GM21367 (cell line): ENCODE measurements around the gene SSX2.
"Not testable (repeated sequence)": the region's sequence is repeated elsewhere in the genome, so short reads cannot be mapped to it uniquely, and the experiment has no call there.

Experiments used
- ATAC-seq: cut with Tn5 transposase; IDR thresholded peaks from one replicate; pipeline ENCODE4 v1.9.1; 2021; ENCODE audit not compliant: unreplicated experiment

The SSX2 gene, protein sequence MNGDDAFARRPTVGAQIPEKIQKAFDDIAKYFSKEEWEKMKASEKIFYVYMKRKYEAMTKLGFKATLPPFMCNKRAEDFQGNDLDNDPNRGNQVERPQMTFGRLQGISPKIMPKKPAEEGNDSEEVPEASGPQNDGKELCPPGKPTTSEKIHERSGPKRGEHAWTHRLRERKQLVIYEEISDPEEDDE

DNA sequence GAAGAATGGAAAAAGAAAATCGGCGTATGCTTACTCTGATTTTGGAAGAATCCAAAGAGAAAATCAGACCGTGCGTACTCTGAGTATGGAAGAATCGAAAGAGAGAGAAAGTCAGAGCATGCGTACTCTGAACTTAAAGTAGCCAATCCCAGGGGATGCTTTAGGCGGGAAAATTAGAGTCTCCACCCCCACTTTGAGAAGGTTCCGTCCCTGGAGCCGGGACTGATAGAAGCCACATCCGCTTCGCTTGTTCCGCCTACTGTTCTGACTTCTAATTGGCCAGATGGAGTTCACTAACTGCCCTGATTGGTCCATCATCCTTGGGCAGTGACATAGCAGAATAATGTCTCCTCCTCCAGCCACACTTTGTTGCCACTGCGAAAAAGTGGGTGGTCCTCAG is at the start of gene SSX2:
TSS of gene SSX2 (minus strand) at position 101 of the 400 bp plus-strand sequence. CDS start 1,429 bp downstream, outside the sequence.
- ATAC-seq: not testable (repeated sequence)

DNA sequence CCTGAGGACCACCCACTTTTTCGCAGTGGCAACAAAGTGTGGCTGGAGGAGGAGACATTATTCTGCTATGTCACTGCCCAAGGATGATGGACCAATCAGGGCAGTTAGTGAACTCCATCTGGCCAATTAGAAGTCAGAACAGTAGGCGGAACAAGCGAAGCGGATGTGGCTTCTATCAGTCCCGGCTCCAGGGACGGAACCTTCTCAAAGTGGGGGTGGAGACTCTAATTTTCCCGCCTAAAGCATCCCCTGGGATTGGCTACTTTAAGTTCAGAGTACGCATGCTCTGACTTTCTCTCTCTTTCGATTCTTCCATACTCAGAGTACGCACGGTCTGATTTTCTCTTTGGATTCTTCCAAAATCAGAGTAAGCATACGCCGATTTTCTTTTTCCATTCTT is 44.0 kb upstream of the SSX2 start, which contains the start of gene SSX2B:
TSS of gene SSX2B (plus strand) at position 301 of the 400 bp plus-strand sequence. CDS start 1,429 bp downstream, outside the sequence.
- ATAC-seq: not testable (repeated sequence)

DNA sequence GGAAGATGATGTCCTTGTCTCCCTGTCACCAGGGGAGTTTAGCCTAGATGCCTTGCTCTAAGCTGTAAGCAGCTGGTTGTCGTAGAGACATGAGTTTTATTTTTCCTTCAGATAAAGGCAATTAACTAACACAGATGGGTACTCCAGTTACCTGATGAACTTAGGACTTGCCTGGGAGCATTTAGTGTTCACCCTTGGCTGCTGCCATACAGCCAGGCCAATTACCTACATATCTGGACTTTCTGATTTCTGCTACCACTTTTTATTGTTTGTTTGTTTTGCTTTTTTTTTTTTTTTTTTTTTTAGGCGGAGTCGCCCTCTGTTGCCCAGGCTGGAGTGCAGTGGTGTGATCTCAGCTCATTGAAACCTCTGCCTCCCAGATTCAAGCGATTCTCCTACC is 14.9 kb downstream of the SSX2 start:
- not testable (repeated sequence) for ATAC-seq

DNA sequence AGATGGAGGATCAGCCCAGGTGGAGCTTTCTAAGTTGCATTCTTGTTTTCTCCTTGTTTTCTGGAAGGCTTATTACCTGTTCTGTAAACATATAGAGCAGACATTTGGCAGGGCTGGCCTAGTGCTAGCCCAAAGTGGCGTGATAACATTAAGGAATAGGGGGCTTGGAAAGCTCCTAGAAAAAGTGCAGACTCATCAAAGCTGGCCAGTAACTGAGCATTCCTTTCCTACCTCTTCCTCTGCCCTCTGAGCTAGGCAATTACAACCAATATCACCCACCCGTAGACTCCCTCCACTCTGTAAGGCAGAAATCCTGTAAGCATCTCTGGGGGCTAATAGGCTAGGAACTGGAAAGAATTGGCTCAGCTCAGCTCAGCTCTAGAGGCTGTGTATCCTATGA is 44.8 kb downstream of the SSX2 start:
- ATAC-seq: not testable (repeated sequence)

DNA sequence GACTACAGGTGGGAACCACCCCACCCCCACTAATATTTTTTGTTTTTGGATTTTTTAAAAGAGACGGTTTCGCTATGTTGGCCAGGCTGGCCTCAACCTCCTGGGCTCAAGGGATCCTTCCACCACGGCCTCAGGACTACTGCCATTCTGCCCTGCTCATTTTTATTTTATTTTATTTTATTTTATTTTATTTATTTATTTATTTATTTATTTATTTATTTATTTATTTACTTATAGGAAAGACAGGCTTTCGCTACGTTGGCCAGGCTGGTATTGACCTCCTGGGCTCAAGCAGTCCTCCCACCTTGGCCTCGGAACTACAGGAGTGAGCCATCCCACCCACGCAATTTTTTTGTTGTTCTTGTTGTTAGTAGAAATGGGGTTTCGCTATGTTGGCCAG is 51.5 kb downstream of the SSX2 start:
- ATAC-seq: not testable (repeated sequence)

DNA sequence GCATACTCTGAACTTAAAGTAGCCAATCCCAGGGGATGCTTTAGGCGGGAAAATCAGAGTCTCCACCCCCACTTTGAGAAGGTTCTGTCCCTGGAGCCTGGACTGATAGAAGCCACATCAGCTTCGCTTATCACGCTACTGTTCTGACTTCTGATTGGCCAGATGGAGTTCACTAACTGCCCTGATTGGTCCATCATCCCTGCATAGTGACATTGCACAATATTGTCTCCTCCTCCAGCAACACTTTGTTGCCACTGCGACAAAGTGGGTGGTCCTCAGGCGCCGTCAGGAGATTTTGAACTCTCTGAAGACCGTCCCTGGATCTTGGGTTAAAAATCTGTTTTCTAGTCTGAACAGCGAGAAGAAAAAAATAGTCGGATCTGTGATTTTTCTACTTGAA is 52.2 kb downstream of the SSX2 start, which contains the start of gene SSX7:
TSS of gene SSX7 (minus strand) at position 101 of the 400 bp plus-strand sequence. CDS start 1,428 bp downstream, outside the sequence.
- ATAC-seq: not testable (repeated sequence)

DNA sequence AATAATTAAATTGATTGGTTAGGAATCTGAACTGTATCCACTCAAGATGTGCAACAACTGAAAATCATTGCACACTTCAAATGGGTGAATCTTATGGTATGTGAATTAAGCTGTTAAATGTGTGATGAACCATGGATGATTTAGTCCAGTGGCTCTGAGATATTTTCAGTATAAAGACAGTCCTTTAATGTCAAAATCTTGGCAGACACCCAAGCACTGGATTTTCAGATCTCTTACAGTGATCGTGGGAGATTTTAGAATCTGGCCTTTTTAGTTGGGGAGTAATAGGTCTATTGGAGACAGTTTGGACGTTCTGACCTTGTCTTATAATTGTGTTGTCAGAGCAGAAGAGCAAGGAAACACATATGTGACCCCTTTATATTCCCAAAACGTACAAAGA is 56.3 kb downstream of the SSX2 start:
- ATAC-seq: not testable (repeated sequence)

DNA sequence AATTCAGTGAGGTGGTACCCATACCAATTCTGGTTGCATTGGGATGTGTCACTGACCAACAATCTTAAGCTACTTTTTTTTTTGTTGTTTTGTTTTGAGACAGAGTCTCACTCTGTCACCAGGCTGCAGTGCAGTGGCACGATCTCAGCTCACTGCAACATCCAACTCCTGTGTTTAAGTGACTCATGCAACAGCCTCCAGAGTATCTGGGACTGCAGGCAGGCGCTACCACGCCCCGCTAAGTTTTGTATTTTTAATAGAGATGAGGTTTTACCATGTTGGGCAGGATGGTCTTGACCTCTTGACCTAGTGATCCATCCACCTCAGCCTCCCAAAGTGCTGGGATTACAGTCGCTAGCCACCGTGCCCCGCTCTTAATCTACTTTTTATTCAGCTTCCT is 58.0 kb downstream of the SSX2 start:
- not testable (repeated sequence) for ATAC-seq
